Adrenal gland (tissue), 12 donors: ENCODE measurements around the gene RBM47. TPM values are rescaled to one million over a fixed set of nuclear protein-coding genes. Genes with fewer than 3 reads are reported as not detected.

Experiments
- DNase-seq, 7 donors: peaks; one replicate each; pipeline ENCODE4 v3.0.0-alpha.2; 2019 to 2020
- H3K27ac ChIP-seq, 5 donors: fragments of 200-600 bp; sonication (generic) in 4 of 5; 1 replicate in 3 of 5; 2 replicates in 2 of 5; pipeline versions ENCODE4 v1.5.1 to v1.8.0; 2016 to 2020; ENCODE audit warnings: mild to moderate bottlenecking in 1 of 5
- H3K27me3 ChIP-seq: fragments of 200-600 bp; 2 replicates; pipeline ENCODE4 v1.8.0; 2021
- H3K36me3 ChIP-seq, 2 donors: fragments of 200-600 bp; replicated peaks in 1 of 2; 1 replicate in 1 of 2; 2 replicates in 1 of 2; pipeline versions ENCODE4 v1.5.1 to v1.8.0; 2018 to 2022
- H3K4me1 ChIP-seq, 2 donors: fragments of 200-600 bp; replicated peaks in 1 of 2; 1 replicate in 1 of 2; 2 replicates in 1 of 2; pipeline versions ENCODE4 v1.5.1 to v1.8.0; 2018 to 2021
- H3K4me3 ChIP-seq, 4 donors: fragments of 200-600 bp; sonication (generic) in 3 of 4; one replicate each; pipeline ENCODE4 v1.5.1; 2016 to 2018
- H3K9me3 ChIP-seq, 3 donors: fragments of 200-600 bp; sonication (generic) in 1 of 3; replicated peaks in 1 of 3; 1 replicate in 2 of 3; 2 replicates in 1 of 3; pipeline versions ENCODE4 v1.5.1 to v1.8.0; 2016 to 2021
- CTCF ChIP-seq, 6 experiments: fragments of 450-650 bp in 4 of 6; fragments of 200-600 bp in 2 of 6; sonication (generic) in 1 of 6; IDR thresholded peaks; 1 replicate in 5 of 6; 2 replicates in 1 of 6; pipeline versions ENCODE4 v1.5.1 to v1.8.0; 2016 to 2021; ENCODE audit warnings: antibody characterized with exemption in 6 of 6, mild to moderate bottlenecking in 2 of 6, moderate library complexity in 1 of 6
- POLR2A ChIP-seq, 2 donors: fragments of 450-650 bp; IDR thresholded peaks; one replicate each; pipeline ENCODE4 v1.6.1; 2017; ENCODE audit warnings: antibody characterized with exemption in 2 of 2, mild to moderate bottlenecking in 2 of 2, moderate library complexity in 1 of 2
- WGBS, 4 donors: extraction: QIAGEN DNeasy Blood & Tissue Kit in 2 of 4; methylation state at CpG; one replicate each; pipeline versions ENCODE4 v1.1.5 to v1.1.7; 2013 to 2017; 5-methylcytosine and 5-hydroxymethylcytosine counted together
- intact Hi-C, 2 donors: fragments of 100-400 bp; cut with DNase I; formaldehyde crosslinking; loops; one replicate each; pipeline versions ENCODE4 v1.14.1 to v1.15.0; 2022 to 2023
- polyA plus RNA-seq, 3 donors: library from polyadenylated mRNA; stranded (reverse); fragments of 200-250 nt in 2 of 3; fragments of 350-450 nt in 1 of 3; fragmentation: Illumina TruSeq in 1 of 3; extraction: RNeasy Lipid Tissue Mini Kit (QIAGEN cat#74804) in 1 of 3; gene quantifications; one replicate each; pipeline ENCODE4 v1.2.3, GENCODE V29; 2013 to 2014
- total RNA-seq, 9 donors: library from RNA; depleted of rRNA in 4 of 9; stranded (reverse); fragments of >200 nt in 4 of 9; fragments of 120-200 nt in 1 of 9; fragmentation: NEBNext Ultra II Directional in 1 of 9; extraction: Animal tissue kit (Norgen Biotek cat#: 25700) in 1 of 9; gene quantifications; one replicate each; pipeline versions ENCODE4 v1.1.0 to v1.2.4, GENCODE V29; 2013 to 2023
- donor health status: healthy with polysubstance abuse.
- donor health status: Bipolar disorder and iron deficiency.
- donor health status: DM: yes; HTN: yes; CAD: no.
- donor health status: DM: no; HTN: no; CAD: no.
- donor health status: DM: no; HTN: no; CAD: no.
- donor health status: DM: yes; HTN: yes; CAD: no.

The RBM47 gene
- total and polyA plus RNA-seq, 12 donors, result 25.7 to 370 (median 155) TPM

DNA sequence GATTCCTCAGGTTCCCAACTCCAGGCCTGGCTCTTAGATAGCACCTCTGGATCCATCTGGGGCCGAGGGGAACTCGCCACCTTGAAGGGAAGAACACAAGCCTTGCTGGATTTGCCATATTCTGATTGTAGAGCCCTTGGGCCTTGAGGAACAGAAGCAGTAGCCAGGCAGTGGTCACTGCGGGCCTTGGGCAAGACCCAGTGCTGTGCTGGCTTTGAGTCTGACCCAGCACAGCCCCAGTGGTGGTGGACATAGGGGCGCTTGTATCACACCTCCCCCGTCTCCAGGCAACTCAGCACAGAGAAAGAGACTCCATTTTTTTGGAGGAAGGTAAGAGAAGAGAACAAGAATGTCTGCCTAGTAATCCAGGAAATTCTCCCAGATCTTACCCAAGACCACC, 249.0 kb downstream of the RBM47 start:
- no peak for DNase-seq
- TF ChIP-seq CTCF (IDR thresholded peaks at IDR 0.05), result no peak
- no peak for TF ChIP-seq POLR2A (IDR thresholded peaks at IDR 0.05)
- 73 to 88% (median 80%) methylated on average over 5 of the region's 5 CpGs for WGBS, 4 donors
- H3K4me1 ChIP-seq, result no peaks in the 10 kb centered on the region
- H3K27ac ChIP-seq, result no peak overlapping the region
- no peaks in the 10 kb centered on the region for H3K27me3 ChIP-seq
- H3K4me3 ChIP-seq, result no peak overlapping the region
- H3K9me3 ChIP-seq, result no peaks in the 10 kb centered on the region
- no peaks in the 10 kb centered on the region for H3K36me3 ChIP-seq
- intact Hi-C loops, result no loop called here

DNA sequence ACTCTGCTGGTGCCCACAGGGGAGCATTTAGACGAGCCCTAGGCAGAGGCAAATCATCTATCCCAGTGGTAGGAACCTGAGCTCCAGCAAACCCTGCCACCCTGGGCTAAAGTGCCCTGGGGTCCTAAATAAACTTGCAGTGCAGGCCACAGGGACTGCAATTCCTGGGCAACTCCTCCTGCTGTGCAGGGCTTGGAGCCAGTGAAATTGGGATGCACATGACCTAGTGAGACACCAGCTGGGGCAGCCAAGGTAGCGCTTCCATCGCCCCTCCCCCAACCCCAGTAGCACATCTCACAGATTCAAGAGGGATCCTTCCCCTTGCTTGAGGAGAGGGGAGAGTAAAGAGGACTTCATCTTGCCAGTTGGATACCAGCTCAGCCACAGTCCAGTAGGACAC, 250.4 kb downstream of the RBM47 start:
- Histone ChIP-seq H3K36me3 (no peaks in the 10 kb centered on the region), H3K9me3 (no peaks in the 10 kb centered on the region), H3K4me1 (no peaks in the 10 kb centered on the region), H3K27ac (no peak overlapping the region), H3K4me3 (no peak overlapping the region), H3K27me3 (no peaks in the 10 kb centered on the region)
- 43 to 78% (median 72%) methylated on average over 1 to 3 of the region's 3 CpGs for WGBS, 4 donors
- no peak for DNase-seq
- intact Hi-C loops, result no loop called here
- TF ChIP-seq CTCF (IDR thresholded peaks at IDR 0.05) (no peak), POLR2A (IDR thresholded peaks at IDR 0.05) (no peak)

DNA sequence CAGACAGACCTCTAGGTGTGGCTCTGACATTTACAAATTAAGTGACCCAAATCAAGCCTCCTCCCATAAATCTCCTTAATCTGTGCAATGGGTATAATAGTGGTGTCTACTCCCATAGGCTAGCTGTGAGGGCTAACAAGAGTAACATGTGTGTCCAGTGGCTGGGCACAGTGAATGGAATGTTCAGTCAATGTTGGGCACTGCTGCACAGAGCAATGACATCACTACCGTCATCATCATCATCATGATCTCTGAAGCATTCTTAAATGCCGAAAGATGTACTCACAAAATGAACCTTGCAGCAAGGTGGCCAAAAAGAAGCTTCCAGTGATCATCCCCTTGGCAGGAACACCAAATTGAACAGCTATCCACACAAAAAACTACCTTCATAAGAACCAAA, 251.0 kb downstream of the RBM47 start:
- no peak overlapping the region for H3K4me3 ChIP-seq
- no peak overlapping the region for H3K27ac ChIP-seq
- TF ChIP-seq POLR2A (IDR thresholded peaks at IDR 0.05), result no peak
- no peak for TF ChIP-seq CTCF (IDR thresholded peaks at IDR 0.05)
- no peaks in the 10 kb centered on the region for H3K4me1 ChIP-seq
- H3K9me3 ChIP-seq, result no peaks in the 10 kb centered on the region
- WGBS, 4 donors, result 43 to 69% (median 56%) methylated on average over 2 of the region's 2 CpGs
- no peaks in the 10 kb centered on the region for H3K27me3 ChIP-seq
- intact Hi-C loops, result no loop called here
- no peaks in the 10 kb centered on the region for H3K36me3 ChIP-seq
- no peak for DNase-seq

GRCh38 chr4:40377512-40378365, 251.9 kb downstream of the RBM47 start:
- 80 to 85% (median 83%) methylated on average over 7 of the region's 7 CpGs for WGBS, 4 donors
- no peak overlapping the region for H3K27ac ChIP-seq

More at GRCh38 chr4:40377512-40378365, 251.9 kb downstream of the RBM47 start:
- intact Hi-C loops, result no loop called here
- no peaks in the 10 kb centered on the region for H3K4me1 ChIP-seq
- H3K36me3 ChIP-seq, result no peaks in the 10 kb centered on the region
- no peak overlapping the region for H3K4me3 ChIP-seq
- H3K27me3 ChIP-seq, result no peaks in the 10 kb centered on the region
- DNase-seq, result no peak
- no peaks in the 10 kb centered on the region for H3K9me3 ChIP-seq
- TF ChIP-seq CTCF (IDR thresholded peaks at IDR 0.05) (no peak), POLR2A (IDR thresholded peaks at IDR 0.05) (no peak)
